ENCODE data around the gene COPE.

- TF ChIP-seq POLR2AphosphoS5 (IDR thresholded peaks at IDR 0.05) (no peak), CTCF (IDR thresholded peaks at IDR 0.05) (no peak), POLR2A (IDR thresholded peaks at IDR 0.05) (no peak), EP300 (IDR thresholded peaks at IDR 0.05) (no peak)
Observed at GRCh38 chr19:18854982-18855381, 64.2 kb downstream of the COPE start.
